Measurements from ENCODE around the gene CATSPERE.
"Not testable (repeated sequence)": the region's sequence is repeated elsewhere in the genome, so short reads cannot be mapped to it uniquely, and the experiment has no call there.

CATSPERE gene

DNA sequence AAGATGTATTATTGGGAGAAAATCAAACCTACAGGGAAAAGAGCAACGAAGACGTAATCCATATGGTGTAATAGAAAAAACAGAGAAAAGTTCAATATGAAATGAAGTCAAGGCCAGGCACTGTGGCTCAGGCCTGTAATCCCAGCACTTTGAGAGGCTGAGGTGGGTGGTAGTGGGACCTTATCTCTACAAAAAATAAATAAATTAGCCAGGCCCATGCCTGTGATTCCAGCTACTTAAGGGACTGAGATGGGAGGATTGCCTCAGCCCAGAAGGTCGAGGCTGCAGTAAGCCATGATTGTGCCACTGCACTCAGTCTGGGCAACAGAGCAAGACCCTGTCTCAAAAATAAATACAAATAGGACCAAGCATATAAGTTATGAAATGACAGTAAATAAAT, 203.3 kb downstream of the CATSPERE start:
- DNase-seq (ENCODE audit: low read depth in 2 of 2), result no peak

DNA sequence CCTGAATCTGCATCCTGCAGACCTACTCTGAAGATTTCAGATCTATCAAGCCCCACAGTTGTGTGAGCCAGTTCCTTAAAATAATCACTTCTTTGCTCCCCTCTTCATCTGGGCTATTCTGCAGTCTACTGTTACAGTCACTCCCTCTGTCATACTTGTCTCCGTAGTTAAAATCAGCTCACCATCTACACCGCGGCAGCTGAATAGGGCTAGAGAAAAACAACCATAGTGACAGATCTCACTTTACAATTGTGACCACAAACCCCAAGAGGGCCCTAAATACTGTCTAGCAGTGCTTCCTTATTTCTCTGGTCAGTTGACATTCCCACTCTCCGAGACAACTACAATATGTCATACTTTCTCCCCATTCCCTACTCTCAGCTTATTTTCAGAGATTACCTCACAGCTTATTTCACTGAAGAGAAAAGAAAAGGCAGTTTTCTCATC, 204.7 kb downstream of the CATSPERE start:
- peak; percentile 59 to 63 for DNase-seq (ENCODE audit: low read depth in 2 of 2)

DNA sequence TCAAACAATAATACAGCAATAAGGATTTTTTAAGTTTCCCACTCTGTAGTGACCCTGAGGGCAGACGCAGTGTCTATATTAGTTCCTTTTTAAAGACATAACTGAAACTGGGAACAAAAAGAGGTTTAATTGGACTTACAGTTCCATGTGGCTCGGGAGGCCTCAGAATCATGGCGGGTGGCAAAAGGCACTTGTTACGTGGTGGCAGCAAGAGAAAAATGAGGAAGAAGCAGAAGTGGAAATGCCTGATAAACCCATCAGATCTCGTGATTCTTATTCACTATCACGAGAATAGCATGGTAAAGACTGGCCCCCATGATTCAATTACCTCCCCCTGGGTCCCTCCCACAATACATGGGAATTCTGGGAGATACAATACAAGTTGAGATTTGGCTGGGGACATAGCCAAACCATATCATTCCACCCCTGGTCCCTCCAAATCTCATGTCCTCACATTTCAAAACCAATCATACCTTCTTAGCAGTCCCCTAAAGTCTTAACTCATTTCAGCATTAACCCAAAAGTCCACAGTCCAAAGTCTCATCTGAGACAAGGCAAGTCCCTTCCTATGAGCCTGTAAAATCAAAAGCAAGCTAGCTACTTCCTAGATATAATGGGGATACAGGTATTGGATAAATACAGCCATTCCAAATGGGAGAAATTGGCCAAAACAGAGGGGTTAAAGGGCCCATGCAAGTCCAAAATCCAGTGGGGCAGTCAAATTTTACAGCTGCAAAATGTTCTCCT, 205.8 kb downstream of the CATSPERE start:
- DNase-seq (ENCODE audit: low read depth in 2 of 2), result not testable (repeated sequence)

DNA sequence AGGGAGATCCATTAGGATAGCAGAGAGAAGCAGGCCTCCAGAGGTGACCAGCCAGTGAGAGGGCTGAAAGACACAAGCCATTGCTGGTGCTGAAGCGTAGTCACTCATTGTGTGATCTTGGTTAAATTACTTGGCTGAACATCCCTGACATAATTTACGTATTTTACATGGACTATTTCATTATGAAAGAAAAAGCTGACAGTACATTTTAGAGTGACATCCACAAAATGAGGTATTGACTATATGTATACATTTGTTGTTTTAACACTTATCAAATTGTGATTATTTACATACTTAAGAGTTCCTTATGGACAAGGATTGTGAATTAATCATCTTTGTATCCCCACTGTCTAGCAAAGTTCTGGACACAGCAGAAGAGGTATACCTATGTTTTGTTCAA, 206.7 kb downstream of the CATSPERE start:
- no peak for DNase-seq (ENCODE audit: low read depth in 2 of 2)

DNA sequence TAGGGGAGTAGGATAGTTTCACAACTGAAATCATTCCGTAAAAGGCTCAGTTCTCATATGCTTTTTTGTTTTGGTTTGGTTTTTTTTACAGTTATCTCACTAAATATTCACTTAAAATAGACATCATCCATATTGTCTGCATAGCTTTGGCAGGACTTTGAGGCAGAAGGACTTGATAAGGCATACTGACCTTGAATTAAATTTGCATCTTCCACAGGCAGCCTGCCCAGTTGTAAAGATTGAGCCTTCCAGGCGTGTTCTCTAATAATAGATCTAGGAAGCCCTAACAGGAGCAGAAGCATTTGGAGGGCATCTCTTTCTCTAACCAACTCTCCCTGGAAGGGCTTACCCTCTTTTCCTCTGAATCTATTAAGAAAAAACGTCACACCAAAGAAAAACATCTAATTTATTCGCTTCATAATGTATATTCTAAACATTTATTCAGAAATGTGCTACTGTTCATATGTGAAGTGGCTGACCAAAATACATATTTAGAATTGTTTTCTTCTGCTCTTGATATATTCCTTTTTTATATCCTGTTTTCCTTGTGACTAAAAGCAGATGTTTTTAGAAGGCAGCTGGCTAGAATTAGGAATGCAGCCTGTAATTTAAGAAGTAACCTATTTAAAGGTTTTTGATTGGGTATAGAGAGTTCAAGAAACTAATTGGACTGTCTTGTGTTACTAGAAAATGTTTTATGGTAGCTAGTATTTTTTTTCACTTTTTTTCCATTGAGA, 212.0 kb downstream of the CATSPERE start:
- DNase-seq (ENCODE audit: low read depth in 2 of 2), result peak; percentile 48 to 51

DNA sequence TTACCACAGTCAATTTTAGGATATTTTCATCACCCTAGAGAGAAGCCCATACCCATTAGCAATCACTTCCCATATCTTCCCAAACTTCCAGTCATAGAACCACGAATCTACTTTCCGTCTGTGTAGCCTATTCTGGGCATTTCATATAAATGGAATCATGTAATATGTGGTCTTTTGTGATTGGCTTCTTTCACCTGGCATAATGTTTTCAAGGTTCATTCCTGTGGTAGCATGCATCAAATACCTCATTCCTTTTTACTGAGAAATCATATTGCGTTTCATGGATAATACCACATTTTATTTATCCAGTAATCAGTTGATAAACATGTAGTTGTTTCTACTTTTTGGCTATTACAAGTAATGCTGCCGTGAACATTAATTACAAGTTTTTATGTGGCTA, 213.4 kb downstream of the CATSPERE start:
- no peak for DNase-seq (ENCODE audit: low read depth in 2 of 2)

DNA sequence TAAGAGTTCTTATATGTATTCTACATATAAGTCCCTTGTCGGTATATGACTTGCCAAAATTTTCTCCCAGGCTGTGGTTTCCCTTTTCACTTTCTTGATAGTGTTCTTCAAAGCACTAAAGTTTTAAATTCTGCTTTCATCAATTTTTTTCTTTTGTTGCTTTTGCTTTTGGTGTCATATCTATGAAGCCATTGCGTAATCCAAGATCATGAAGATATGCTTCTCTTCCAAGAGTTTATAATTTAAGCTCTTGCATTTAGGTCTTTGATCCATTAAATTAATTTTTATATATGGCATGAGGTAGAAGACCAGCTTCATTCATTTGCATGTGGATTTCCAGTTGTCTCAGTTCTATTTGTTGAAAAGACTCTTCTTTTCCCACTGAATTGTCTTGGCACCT, 214.1 kb downstream of the CATSPERE start:
- DNase-seq (ENCODE audit: low read depth in 2 of 2), result no peak

DNA sequence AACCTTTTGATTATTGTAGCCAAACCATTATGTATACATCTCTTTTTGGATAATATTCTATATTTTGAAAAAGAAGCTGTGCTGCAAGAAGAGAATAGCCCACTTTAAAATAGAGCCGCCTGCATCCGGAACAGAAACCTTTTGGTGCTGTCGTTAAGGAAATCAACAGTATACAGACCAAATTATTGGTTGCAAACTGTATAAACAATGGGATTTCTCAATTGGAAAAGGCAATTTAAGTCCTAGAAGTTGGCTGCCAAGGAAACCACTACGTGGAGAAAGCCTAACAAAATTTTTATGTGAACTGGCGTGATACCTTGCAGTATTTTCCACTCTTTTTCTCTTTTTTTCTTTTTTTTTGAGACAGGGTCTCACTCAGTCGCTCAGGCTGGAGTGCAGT, 217.6 kb downstream of the CATSPERE start:
- no peak for DNase-seq (ENCODE audit: low read depth in 2 of 2)

DNA sequence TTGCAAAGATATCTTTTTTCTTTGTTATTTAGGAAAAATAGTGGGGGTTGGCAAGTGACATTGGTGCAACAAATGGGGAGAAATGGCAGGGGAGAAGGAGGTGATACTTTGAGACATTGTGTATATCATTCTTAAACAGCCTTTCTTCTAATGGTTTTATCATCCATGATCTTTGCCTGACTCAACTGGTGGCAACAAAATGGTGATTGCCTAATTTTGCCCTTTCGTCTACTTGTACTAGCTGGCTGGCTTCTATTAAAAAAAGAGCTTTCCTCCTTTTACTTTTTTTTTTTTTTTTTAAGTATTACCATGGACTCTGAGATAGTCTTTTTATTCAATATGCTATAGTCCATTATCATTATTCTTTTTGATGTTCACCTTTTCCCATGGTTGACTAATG, 219.6 kb downstream of the CATSPERE start:
- DNase-seq (ENCODE audit: low read depth in 2 of 2), result no peak

DNA sequence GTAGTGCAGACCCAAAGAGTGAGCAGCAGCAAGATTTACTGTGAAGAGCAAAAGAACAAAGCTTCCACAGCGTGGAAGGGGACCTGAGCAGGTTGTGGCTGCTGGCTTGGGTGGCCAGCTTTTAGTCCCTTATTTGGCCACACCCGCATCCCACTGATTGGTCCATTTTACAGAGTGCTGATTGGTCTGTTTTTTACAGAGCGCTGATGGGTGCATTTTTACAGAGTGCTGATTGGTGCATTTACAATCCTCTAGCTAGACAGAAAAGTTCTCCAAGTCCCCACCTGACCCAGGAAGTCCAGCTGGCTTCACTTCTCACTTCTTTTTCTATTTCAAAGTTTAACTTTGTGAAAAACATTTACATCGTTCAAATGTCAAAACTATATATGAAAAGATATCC, 221.0 kb downstream of the CATSPERE start:
- DNase-seq (ENCODE audit: low read depth in 2 of 2), result not testable (repeated sequence)
